BE2C (cell line): Measurements from ENCODE around the gene OR2B2.
"Not testable (repeated sequence)": the region's sequence is repeated elsewhere in the genome, so short reads cannot be mapped to it uniquely, and the experiment has no call there.

Experiments used
- DNase-seq: peaks from one replicate; pipeline ENCODE4 v3.0.0-alpha.2; 2020
- H3K27me3 ChIP-seq: fragments of 250-450 bp; sonication (Bioruptor Pico); 2 replicates; pipeline ENCODE4 v1.5.1; 2020; ENCODE audit warnings: mild to moderate bottlenecking
- H3K36me3 ChIP-seq: fragments of 250-450 bp; sonication (Bioruptor Pico); 2 replicates; pipeline ENCODE4 v1.5.1; 2020; ENCODE audit warnings: mild to moderate bottlenecking
- H3K4me1 ChIP-seq: fragments of 250-450 bp; sonication (Bioruptor Pico); 2 replicates; pipeline ENCODE4 v1.5.1; 2020
- H3K4me3 ChIP-seq: 2 replicates; pipeline ENCODE4 v1.5.1; 2011; ENCODE audit warnings: low read depth, low read length
- H3K9me3 ChIP-seq: fragments of 250-450 bp; sonication (Bioruptor Pico); 2 replicates; pipeline ENCODE4 v1.5.1; 2020
- TF ChIP-seq, protein P1 (sequence below): IDR thresholded peaks from 2 replicates; pipeline ENCODE4 v1.5.1; 2012; ENCODE audit warnings: mild to moderate bottlenecking, low read depth, low read length

OR2B2 gene

DNA sequence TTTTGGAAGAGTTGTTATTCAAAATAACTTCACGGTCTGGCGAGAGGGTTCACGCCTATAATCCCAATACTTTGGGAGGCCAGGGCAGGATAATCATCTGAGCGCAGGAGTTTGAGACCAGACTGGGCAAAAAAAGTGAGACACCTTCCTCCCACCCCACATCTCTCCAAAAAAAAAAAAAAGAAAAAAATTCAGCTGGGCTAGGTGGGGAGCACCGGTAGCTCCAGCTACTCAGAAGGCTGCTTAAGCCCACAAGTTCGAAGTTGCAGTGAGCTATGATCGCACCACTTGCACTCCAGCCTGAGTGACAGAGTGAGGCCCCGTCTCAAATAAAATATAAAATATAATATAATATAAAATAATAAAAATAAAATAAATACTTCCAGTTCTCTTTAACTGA lies 10.4 kb downstream of the OR2B2 start:
- no peak for DNase-seq
- Histone ChIP-seq H3K4me1 (no peaks in the 10 kb centered on the region), H3K36me3 (no peaks in the 10 kb centered on the region), H3K4me3 (peak overlapping the region; percentile 86), H3K27me3 (no peaks in the 10 kb centered on the region), H3K9me3 (no peaks in the 10 kb centered on the region)
- TF ChIP-seq, protein P1, sequence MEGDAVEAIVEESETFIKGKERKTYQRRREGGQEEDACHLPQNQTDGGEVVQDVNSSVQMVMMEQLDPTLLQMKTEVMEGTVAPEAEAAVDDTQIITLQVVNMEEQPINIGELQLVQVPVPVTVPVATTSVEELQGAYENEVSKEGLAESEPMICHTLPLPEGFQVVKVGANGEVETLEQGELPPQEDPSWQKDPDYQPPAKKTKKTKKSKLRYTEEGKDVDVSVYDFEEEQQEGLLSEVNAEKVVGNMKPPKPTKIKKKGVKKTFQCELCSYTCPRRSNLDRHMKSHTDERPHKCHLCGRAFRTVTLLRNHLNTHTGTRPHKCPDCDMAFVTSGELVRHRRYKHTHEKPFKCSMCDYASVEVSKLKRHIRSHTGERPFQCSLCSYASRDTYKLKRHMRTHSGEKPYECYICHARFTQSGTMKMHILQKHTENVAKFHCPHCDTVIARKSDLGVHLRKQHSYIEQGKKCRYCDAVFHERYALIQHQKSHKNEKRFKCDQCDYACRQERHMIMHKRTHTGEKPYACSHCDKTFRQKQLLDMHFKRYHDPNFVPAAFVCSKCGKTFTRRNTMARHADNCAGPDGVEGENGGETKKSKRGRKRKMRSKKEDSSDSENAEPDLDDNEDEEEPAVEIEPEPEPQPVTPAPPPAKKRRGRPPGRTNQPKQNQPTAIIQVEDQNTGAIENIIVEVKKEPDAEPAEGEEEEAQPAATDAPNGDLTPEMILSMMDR, result no peak

DNA sequence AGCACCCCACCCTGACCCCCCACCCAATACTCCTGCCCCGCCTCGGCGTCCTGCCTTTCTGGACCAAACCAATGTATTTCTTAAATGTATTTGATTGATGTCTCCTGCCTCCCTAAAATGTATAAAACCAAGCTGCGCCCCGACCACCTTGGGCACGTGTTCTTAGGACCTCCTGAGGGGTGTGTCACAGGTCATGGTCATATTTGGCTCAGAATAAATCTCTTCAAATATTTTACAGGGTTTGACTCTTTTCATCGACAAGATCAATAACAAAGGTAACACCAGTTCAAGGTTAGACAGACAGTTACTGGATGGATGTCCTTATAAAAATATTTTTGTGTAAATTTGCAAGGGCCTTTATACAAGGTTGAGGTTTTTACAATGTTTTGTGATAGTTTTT lies 12.0 kb downstream of the OR2B2 start:
- DNase-seq, H3K4me3 ChIP-seq, H3K9me3 ChIP-seq, H3K27me3 ChIP-seq, H3K4me1 ChIP-seq, H3K36me3 ChIP-seq: not testable (repeated sequence)

DNA sequence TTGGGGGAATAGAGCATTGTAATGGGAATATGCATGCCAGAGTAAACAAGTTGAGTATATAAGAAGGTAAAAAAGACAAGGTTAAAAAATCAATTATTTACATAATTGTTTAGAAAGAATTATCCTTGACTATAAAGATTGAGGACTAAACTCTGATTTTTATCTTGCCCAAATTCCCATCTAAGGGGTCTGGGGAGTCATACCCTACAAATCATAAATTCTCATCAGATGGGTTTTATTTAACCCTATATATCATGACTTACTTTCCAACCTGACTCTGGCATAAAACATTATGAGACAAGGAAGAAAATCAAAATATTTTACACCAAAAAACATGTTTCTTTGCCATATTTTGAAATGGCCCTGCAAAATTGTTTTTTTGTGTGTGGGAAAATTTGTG lies 12.7 kb downstream of the OR2B2 start:
- H3K36me3 ChIP-seq, result no peaks in the 10 kb centered on the region
- DNase-seq, result no peak
- no peak overlapping the region for H3K4me3 ChIP-seq
- TF ChIP-seq, protein P1, result no peak
- H3K27me3 ChIP-seq, result no peaks in the 10 kb centered on the region
- no peaks in the 10 kb centered on the region for H3K9me3 ChIP-seq
- H3K4me1 ChIP-seq, result no peaks in the 10 kb centered on the region

DNA sequence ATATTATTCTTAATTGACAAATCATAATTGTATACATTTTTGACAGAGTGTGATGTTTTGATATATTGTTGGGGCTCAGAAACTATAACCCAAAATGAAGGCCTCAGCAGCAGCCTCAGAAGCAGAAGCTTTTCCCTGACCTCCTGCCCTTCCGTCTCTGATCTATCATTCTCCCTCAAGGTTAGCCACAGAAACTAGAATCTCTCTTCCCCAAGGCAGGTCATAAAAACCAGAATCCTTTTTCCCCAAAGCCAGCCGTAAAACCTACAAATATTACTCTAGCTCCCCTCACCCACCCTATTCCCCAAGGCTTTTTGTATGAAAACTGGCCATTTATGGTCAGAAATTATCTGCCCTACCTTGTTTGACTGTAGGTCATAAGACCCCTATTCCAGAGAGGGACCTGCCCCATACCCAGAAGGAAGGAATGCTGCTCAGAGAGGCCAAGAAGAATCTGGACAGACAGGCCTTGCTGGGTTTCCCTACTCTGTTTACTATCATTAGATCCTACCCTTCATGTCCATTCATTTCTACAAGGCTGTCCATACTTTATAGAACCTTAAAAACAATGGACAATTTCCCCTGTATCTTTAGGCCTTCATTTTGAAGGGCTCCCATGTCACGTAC lies 14.5 kb downstream of the OR2B2 start:
- Histone ChIP-seq H3K27me3 (no peaks in the 10 kb centered on the region), H3K4me3 (no peak overlapping the region), H3K9me3 (no peaks in the 10 kb centered on the region), H3K4me1 (no peaks in the 10 kb centered on the region), H3K36me3 (no peaks in the 10 kb centered on the region)
- TF ChIP-seq, protein P1, result no peak
- DNase-seq, result no peak

DNA sequence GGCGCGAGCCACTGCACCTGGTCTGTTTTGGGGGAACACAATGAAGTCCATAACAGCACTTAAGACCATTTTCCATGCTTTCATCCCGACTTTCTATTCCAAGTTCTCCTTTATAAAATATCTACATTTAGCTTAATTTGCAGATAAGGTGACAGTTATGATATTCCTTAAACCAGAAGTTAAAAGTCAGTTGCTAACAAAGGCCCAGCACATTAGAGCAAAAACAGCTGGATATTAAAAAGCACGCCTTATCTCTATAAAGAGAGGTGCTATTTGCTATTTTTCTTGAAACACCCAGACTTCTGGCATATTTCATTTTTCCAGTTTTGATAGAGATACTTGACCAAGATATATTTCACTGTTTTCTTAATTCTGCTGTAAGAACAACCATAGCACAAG lies 15.8 kb downstream of the OR2B2 start:
- Histone ChIP-seq H3K4me1 (no peaks in the 10 kb centered on the region), H3K27me3 (no peaks in the 10 kb centered on the region), H3K36me3 (no peaks in the 10 kb centered on the region), H3K9me3 (no peaks in the 10 kb centered on the region), H3K4me3 (no peak overlapping the region)
- TF ChIP-seq, protein P1, result no peak
- DNase-seq, result no peak

DNA sequence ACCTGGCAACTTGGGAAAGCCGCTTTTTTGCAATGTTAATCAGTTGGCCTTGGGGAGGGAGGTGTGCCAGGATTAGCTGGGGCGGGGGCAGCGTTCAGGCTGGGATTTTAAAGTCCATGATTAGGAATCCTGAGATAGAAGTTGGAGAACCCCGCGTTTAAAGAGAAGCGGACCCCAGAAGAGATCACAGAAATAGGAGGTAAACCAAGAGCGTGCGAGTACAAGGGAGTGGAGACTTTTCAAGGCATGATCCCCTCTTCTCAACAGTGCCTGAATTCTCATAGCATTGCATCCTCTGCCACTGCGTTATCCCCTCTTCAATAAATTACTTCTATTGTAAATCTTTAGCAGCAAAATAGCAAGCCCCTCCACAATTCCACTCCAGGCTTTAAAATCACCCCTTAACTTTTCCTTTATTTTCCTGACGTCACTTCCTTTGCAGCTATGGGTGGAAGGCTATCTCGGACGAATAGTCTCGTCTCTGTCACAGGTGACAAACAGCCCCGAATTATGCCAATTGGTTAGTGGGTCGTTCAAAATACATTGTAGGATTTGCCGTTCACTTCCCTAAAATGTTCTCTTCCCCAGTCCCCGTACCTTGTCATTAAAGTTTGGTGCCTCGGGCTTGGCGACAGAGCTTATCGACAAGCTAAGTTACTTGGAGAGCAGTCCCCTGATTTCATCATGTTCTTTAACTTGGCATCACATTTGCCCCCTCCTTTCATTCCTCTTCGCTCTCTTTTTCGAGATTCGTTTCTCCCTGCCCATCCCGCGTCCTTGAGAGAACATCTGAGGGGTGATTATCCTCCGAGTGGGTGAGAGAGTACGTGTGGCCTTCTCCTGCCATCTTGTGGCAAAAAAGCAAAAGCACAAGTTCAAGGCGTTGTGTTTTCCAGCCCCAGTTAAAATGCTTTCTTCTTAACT lies 17.1 kb downstream of the OR2B2 start:
- Histone ChIP-seq H3K4me1 (no peaks in the 10 kb centered on the region), H3K9me3 (no peaks in the 10 kb centered on the region), H3K4me3 (peak overlapping the region; percentile 90), H3K27me3 (no peaks in the 10 kb centered on the region), H3K36me3 (no peaks in the 10 kb centered on the region)
- DNase-seq, result peak; percentile 69
- TF ChIP-seq, protein P1, result peak; percentile 89
